GM12872 (cell line): Measurements from ENCODE around the gene ACSL3.

Source experiments
- CTCF ChIP-seq: IDR thresholded peaks from 3 replicates; pipeline ENCODE4 v1.5.1; 2011; ENCODE audit warnings: low read depth, mild to moderate bottlenecking, low read length, moderate library complexity; ENCODE audit not compliant: insufficient read depth

Gene ACSL3

GRCh38 chr2:222912776-222913175 is 51.9 kb downstream of the ACSL3 start:
- TF ChIP-seq CTCF, result no peak

- peak; percentile 26; the same call in 1 of the 3 replicates for TF ChIP-seq CTCF
Observed at GRCh38 chr2:222915092-222915957, 54.5 kb downstream of the ACSL3 start.

- TF ChIP-seq CTCF, result no peak
Observed at GRCh38 chr2:222916229-222917197, 55.7 kb downstream of the ACSL3 start.

DNA sequence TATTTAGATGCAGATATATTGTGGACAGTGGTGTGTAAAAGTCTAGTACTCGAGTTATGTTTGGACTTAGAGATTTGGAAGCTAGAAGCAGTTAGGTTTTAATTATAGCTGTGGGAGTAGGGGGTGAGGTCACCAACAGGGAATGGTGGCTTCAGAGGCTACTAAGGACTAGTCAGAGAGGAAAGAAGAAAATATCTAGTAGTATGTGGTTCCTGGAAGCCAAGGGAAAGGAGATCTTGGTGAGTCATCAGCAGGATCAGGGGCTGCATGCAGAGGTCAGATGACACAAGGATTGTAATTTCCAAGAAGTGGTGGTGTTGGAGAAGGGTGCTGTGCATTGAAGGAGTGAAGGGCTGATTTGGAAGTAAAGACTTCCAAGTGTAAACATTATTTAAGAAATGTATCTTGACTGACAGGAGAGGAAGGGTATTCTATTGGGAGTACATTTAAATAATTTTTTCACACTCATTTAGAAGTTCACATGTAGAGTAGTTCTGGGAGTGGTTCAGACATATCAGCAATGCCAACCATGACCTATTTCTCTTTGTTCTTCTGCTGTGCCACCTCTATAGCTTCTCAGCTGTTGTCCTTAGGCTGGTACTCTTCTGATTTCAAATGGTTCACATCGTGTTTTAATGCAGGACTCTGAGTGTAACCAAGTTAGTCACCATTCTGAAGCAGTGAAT is 59.1 kb downstream of the ACSL3 start:
- TF ChIP-seq CTCF, result no peak

DNA sequence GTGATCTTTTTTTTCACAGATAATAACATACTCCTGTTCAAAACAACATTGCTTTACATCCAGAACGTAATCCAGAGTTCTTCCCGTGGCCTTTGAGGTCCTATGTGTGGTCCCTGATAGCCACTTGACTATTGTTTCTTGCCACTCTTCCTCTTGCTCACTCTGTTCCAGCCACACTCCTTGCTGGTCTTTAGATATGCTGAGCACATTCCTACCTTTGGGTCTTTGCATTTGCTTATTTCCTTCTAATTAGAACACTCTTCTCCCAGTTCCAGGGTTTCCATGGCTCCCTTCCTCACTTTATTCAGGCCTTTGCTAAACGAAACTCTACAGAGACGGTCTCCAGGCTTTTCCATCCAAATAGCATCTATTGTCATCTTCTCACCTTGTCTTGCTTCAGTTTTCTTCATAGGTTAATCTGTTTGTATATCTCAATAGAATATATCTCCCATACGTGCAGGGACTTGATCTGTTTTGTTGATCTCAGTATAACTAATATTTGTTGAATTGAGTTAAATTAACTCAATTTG is 59.9 kb downstream of the ACSL3 start:
- TF ChIP-seq CTCF, result no peak

- no peak for TF ChIP-seq CTCF
Observed at GRCh38 chr2:222922019-222922800, 61.4 kb downstream of the ACSL3 start.
